HEK293T (cell line): Measurements from ENCODE around the gene TSN.

Experiments
- BHLHE40 ChIP-seq: fragments of 450-650 bp; IDR thresholded peaks from 2 replicates; pipeline ENCODE4 v1.6.1; 2016; ENCODE audit warnings: mild to moderate bottlenecking, moderate library complexity, borderline replicate concordance
- FOXM1 ChIP-seq: fragments of 450-650 bp; IDR thresholded peaks from 2 replicates; pipeline ENCODE4 v1.6.1; 2017; ENCODE audit warnings: mild to moderate bottlenecking, borderline replicate concordance
- TARDBP ChIP-seq: fragments of 450-650 bp; IDR thresholded peaks from 2 replicates; pipeline ENCODE4 v1.6.1; 2016

DNA sequence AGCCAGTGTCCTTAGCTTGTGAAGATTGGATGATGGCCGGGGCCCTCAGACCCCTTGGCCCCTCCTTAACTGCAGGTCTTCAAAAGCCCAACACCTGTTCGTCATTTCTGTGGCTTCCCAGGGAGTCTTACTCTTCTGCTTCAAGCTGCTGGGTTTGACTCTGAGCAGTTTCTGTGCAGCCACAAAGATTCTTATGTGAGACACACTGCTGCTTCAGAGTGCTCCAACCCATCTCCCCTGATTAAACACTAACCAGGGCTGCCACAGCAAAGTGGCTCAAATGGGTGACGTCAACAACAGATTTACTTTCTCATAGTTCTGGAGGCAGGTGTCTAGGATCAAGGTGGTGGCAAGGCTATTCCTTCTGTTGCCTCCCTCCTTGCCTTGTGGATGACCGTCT, 40.8 kb downstream of the TSN start:
- no peak for TF ChIP-seq BHLHE40
- no peak for TF ChIP-seq FOXM1
- TF ChIP-seq TARDBP = no peak
